ENCODE results near the gene ZSCAN10. TPM values are rescaled to one million over a fixed set of nuclear protein-coding genes. Genes with fewer than 3 reads are reported as not detected.

Gene ZSCAN10
- total RNA-seq, 2 donors from 2014 or later = not detected

DNA sequence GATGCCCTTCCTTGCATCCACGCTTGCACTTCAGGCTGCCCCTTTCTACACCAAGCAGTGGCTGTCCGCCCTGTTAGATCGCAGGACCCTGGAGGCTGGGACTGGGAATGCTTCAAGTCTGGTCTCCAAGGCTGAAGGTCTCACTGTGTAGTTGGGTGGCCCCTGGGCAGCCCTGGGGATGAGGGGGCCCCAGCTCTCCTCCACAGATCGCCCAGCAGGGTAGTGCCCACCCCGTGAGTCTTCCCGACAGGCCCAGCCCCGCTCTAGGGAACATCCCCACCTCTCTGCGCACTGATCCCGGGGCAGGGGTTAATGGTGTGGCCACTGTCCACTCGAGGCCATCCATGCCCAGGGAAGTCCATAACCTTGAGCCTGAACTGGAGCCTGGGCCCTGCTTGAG, 46.1 kb upstream of the ZSCAN10 start:
- Histone ChIP-seq H3K4me1 (peaks cover 0 to 28% of the 10 kb centered on the region in 2 donors), H3K9me3 (no peaks in the 10 kb centered on the region), H3K27me3 (no peaks in the 10 kb centered on the region), H3K27ac (peak overlapping the region in 1 of 2 donors; percentile 91), H3K36me3 (peaks cover 15% of the 10 kb centered on the region), H3K4me3 (no peak overlapping the region)
- TF ChIP-seq, protein P1, sequence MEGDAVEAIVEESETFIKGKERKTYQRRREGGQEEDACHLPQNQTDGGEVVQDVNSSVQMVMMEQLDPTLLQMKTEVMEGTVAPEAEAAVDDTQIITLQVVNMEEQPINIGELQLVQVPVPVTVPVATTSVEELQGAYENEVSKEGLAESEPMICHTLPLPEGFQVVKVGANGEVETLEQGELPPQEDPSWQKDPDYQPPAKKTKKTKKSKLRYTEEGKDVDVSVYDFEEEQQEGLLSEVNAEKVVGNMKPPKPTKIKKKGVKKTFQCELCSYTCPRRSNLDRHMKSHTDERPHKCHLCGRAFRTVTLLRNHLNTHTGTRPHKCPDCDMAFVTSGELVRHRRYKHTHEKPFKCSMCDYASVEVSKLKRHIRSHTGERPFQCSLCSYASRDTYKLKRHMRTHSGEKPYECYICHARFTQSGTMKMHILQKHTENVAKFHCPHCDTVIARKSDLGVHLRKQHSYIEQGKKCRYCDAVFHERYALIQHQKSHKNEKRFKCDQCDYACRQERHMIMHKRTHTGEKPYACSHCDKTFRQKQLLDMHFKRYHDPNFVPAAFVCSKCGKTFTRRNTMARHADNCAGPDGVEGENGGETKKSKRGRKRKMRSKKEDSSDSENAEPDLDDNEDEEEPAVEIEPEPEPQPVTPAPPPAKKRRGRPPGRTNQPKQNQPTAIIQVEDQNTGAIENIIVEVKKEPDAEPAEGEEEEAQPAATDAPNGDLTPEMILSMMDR (IDR thresholded peaks at IDR 0.05) = no peak
- DNase-seq (ENCODE audit: low spot score) = no peak

DNA sequence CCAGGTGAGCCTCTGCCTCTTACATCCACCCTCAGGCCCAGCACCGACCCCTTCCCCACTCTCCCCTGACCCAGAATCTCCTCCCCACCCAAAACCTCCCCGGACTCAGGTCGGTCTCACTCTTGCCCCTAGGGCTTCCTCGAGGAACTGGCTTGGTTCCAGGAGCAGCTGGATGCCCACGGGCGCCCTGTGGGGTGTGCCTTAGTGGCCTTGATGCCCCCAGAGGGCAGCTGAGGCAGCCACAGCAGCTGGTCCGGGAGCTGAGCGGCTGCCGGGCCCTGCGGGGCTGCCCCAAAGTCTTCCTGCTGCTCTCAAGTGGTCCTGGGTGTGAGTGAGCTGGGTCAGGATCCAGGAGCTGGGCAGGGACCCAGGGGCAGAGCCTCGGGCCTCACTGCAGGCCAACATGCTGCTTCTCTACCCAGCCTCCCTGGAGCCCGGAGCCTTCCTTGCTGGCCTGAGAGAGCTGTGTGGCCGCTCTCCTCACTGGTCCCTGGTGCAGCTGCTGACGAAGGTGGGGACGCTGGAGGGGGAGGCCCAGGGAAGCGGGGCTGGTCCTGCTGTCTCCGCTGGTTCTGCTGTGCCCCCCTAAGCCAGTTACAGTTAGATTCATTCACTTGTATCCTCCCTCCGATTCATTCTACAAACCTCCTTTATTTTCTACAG, 45.4 kb upstream of the ZSCAN10 start:
- H3K36me3 ChIP-seq = peaks cover 15% of the 10 kb centered on the region
- no peak for DNase-seq (ENCODE audit: low spot score)
- no peak overlapping the region for H3K4me3 ChIP-seq
- H3K4me1 ChIP-seq = peaks cover 0 to 21% of the 10 kb centered on the region in 2 donors
- no peaks in the 10 kb centered on the region for H3K27me3 ChIP-seq
- no peaks in the 10 kb centered on the region for H3K9me3 ChIP-seq
- TF ChIP-seq, protein P1 (IDR thresholded peaks at IDR 0.05) = no peak
- H3K27ac ChIP-seq = peak overlapping the region; percentile 88 to 91

DNA sequence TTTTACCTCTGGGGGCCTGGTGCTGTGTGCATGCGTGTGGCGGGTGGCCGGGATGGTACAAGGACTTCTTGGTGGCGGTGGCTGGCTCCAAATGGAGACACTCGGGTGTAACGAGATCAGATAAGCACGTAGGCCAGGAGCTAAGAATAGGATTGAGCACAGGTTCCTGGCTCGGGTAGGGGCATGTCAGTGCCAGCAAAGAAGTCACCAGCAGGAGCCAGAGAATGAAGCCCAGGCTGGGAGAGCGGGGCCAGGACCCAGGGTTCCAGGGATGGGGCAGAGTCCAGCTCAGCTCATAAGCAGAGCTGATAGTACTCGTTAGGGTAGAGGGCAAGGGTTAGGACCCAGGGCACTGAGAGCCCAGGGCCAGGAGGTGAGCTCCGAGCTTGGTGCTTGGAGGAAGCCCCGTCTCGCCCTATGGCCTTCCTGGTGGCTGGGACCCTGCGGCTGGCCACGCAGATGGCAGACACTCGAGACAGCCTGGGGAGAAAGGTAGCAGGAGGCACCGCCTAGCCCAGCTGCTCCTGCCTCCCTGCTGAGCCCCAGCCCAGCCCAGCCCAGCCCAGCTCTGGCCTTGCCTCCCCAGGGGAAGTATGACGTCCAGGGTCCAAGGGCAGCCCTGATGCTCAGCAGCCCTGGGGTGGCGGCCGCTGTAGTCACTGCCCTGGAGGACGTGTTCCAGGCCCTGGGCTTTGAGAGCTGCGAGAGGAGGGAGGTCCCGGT, 44.7 kb upstream of the ZSCAN10 start:
- Histone ChIP-seq H3K4me1 (peaks cover 0 to 18% of the 10 kb centered on the region in 2 donors), H3K4me3 (no peak overlapping the region), H3K9me3 (no peaks in the 10 kb centered on the region), H3K27ac (peak overlapping the region; percentile 88 to 91), H3K36me3 (peaks cover 22% of the 10 kb centered on the region), H3K27me3 (no peaks in the 10 kb centered on the region)
- no peak for DNase-seq (ENCODE audit: low spot score)
- TF ChIP-seq, protein P1 (IDR thresholded peaks at IDR 0.05) = no peak

DNA sequence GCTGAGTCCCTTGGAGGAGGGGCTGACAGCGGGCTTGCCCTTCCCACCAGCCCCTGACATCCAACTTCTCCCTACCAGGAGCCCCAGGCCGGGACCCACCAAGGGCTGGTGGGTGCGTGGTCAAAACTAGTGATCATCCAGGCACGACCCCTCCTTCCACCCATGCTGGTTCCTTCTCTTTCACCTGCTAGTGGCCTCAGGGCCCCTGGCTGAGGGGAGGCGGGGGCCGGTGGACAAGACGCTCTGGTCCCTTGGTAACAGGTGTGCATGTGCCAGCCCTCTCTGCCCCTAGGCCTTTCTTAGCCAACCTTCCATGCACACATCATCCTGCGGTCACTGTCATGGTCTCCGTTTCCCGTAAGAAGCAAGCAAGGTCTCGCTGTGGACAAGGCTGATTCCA, 44.1 kb upstream of the ZSCAN10 start:
- H3K36me3 ChIP-seq = peaks cover 23% of the 10 kb centered on the region
- no peak overlapping the region for H3K4me3 ChIP-seq
- TF ChIP-seq, protein P1 (IDR thresholded peaks at IDR 0.05) = no peak
- no peak for DNase-seq (ENCODE audit: low spot score)
- peaks cover 0 to 18% of the 10 kb centered on the region in 2 donors for H3K4me1 ChIP-seq
- no peaks in the 10 kb centered on the region for H3K27me3 ChIP-seq
- no peaks in the 10 kb centered on the region for H3K9me3 ChIP-seq
- peak overlapping the region; percentile 88 to 91 for H3K27ac ChIP-seq

DNA sequence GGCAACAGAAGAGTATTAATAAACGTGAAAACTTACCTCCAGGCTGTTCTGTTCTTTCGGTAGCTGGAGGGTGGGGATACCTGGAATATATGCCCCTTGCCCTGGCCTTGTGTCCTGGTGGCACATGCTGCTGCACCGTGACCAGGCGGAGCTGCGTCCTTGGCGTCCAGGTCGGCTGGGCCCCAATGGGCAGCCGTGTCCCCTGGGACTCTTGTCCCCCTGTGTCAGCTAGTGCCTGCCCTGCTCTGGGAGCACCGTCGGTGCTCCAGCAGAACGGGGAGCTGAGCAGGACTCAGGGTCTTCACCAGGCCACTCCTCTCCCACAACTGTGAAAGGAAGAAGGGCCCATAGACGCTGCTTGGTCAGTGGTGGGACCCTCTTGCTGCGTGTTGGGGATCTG, 43.7 kb upstream of the ZSCAN10 start:
- Histone ChIP-seq H3K36me3 (peaks cover 23% of the 10 kb centered on the region), H3K4me3 (no peak overlapping the region), H3K9me3 (no peaks in the 10 kb centered on the region), H3K27ac (peak overlapping the region; percentile 88 to 91), H3K4me1 (peaks cover 0 to 18% of the 10 kb centered on the region in 2 donors), H3K27me3 (no peaks in the 10 kb centered on the region)
- TF ChIP-seq, protein P1 (IDR thresholded peaks at IDR 0.05) = no peak
- DNase-seq (ENCODE audit: low spot score) = no peak

All from right atrium auricular region (tissue), 2 donors.